Activated CD4-positive, CD25-positive, alpha-beta regulatory T cell treated with anti-CD3 and anti-CD28 coated beads, Interleukin-2, amount 50 U/mL, for 16 hours (primary cell): ENCODE results near the gene SFT2D3.
"Not testable (repeated sequence)": the region's sequence is repeated elsewhere in the genome, so short reads cannot be mapped to it uniquely, and the experiment has no call there.

Source experiments
- DNase-seq: peaks from one replicate; pipeline ENCODE4 v3.0.0-alpha.2; 2020; ENCODE audit warnings: low read depth, low spot score

SFT2D3 gene

GRCh38 chr2:127743477-127744026 lies 42.3 kb downstream of the SFT2D3 start:
- DNase-seq: no peak

GRCh38 chr2:127747621-127748020 lies 46.3 kb downstream of the SFT2D3 start:
- no peak for DNase-seq

DNA sequence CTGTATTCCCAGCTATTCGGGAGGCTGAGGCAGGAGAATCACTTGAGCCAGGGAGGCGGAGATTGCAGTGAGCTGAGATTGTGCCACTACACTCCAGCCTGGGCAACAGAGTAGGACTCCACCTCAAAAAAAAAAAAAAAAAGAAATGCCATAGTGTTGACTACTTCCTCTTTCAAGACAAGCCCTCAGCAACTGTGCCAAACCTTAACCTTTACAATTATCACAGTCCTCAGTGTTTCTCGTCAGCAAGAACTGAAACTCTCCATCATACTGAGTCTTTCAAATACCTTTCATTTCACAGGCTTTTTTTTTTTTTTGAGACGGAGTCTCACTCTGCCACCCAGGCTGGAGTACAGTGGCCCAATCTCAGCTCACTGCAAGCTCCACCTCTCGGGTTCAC lies 48.2 kb downstream of the SFT2D3 start:
- DNase-seq: not testable (repeated sequence)

GRCh38 chr2:127753374-127753773 lies 52.1 kb downstream of the SFT2D3 start:
- DNase-seq: no peak

DNA sequence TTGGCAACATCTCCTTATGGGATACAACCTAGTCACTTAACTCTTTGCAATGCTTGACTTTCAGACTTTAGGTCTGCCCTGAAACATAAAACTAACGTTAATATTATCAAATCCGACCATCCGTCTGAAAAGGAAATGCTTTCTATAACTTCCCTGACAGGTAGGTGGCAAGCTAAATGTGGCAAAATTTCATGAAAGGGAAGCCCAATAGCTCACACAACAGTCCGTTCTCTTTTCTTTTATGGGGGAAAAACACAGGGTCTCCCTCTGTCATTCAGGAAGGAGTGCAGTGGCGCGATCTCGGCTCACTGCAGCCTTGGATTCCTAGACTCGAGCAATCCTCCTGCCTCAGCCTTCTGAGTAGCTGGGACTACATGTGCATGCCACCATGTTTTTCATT lies 52.9 kb downstream of the SFT2D3 start:
- no peak for DNase-seq
